Thymus (tissue), 11 donors: ENCODE results near the gene OPCML. TPM values are rescaled to one million over a fixed set of nuclear protein-coding genes. Genes with fewer than 3 reads are reported as not detected.

Source experiments
- DNase-seq, 9 donors: peaks; one replicate each; pipeline ENCODE4 v3.0.0-alpha.2; 2013; ENCODE audit warnings: low spot score in 9 of 9, low read depth in 6 of 9, missing footprints in 1 of 9
- H3K27ac ChIP-seq, 2 donors: one replicate each; pipeline ENCODE4 v1.5.1; 2013; ENCODE audit warnings: control low read depth in 1 of 2, low read depth in 1 of 2, low read length in 1 of 2, mild to moderate bottlenecking in 1 of 2, moderate library complexity in 1 of 2
- H3K27me3 ChIP-seq, 2 donors: one replicate each; pipeline ENCODE4 v1.5.1; 2013; ENCODE audit warnings: low read length in 1 of 2; ENCODE audit not compliant: control insufficient read depth in 2 of 2, insufficient read depth in 1 of 2
- H3K36me3 ChIP-seq, 2 donors: one replicate each; pipeline ENCODE4 v1.5.1; 2013; ENCODE audit warnings: low read length in 1 of 2, mild to moderate bottlenecking in 1 of 2, moderate library complexity in 1 of 2; ENCODE audit not compliant: control insufficient read depth in 2 of 2, insufficient read depth in 2 of 2
- H3K4me1 ChIP-seq, 2 donors: one replicate each; pipeline ENCODE4 v1.5.1; 2013; ENCODE audit warnings: low read length in 2 of 2; ENCODE audit not compliant: control insufficient read depth in 2 of 2, insufficient read depth in 2 of 2
- H3K4me3 ChIP-seq, 2 donors: one replicate each; pipeline ENCODE4 v1.5.1; 2013; ENCODE audit warnings: low read length in 2 of 2, control low read depth in 1 of 2, mild to moderate bottlenecking in 1 of 2
- H3K9me3 ChIP-seq, 2 donors: one replicate each; pipeline ENCODE4 v1.5.1; 2013; ENCODE audit warnings: low read length in 1 of 2, mild to moderate bottlenecking in 1 of 2; ENCODE audit not compliant: control insufficient read depth in 2 of 2, insufficient read depth in 1 of 2
- WGBS: extraction: QIAGEN DNeasy Blood & Tissue Kit; methylation state at CpG from one replicate; pipeline ENCODE4 v1.1.7; 2013; 5-methylcytosine and 5-hydroxymethylcytosine counted together
- polyA plus RNA-seq: library from polyadenylated mRNA; stranded (reverse); fragments of 200-250 nt; gene quantifications from one replicate; pipeline ENCODE4 v1.2.3, GENCODE V29; 2013
- total RNA-seq: library from RNA; stranded (reverse); fragments of 120-200 nt; gene quantifications from one replicate; pipeline ENCODE4 v1.2.4, GENCODE V29; 2013
- donor health status: healthy.

The OPCML gene
- total and polyA plus RNA-seq, 2 donors, result 0.07 to 0.09 TPM

- DNase-seq, result no peak
Measured at GRCh38 chr11:132540581-132540980, 991.7 kb downstream of the OPCML start.

GRCh38 chr11:132539590-132540368, 992.5 kb downstream of the OPCML start:
- no peaks in the 10 kb centered on the region for H3K4me1 ChIP-seq
- H3K27ac ChIP-seq, result no peak overlapping the region
- no peak overlapping the region for H3K4me3 ChIP-seq
- H3K9me3 ChIP-seq, result no peaks in the 10 kb centered on the region
- no peaks in the 10 kb centered on the region for H3K27me3 ChIP-seq
- DNase-seq, result no peak
- no peaks in the 10 kb centered on the region for H3K36me3 ChIP-seq
- WGBS, result 87% methylated on average over 7 of the region's 7 CpGs

More at GRCh38 chr11:132540581-132540980, 991.7 kb downstream of the OPCML start:
- no peaks in the 10 kb centered on the region for H3K9me3 ChIP-seq
- H3K4me1 ChIP-seq, result no peaks in the 10 kb centered on the region
- no peak overlapping the region for H3K27ac ChIP-seq
- 37% methylated on average over 2 of the region's 2 CpGs for WGBS
- H3K36me3 ChIP-seq, result no peaks in the 10 kb centered on the region
- H3K27me3 ChIP-seq, result no peaks in the 10 kb centered on the region
- H3K4me3 ChIP-seq, result no peak overlapping the region

GRCh38 chr11:132538642-132539041, 993.7 kb downstream of the OPCML start:
- Histone ChIP-seq H3K36me3 (no peaks in the 10 kb centered on the region), H3K4me3 (no peak overlapping the region), H3K9me3 (no peaks in the 10 kb centered on the region), H3K27me3 (no peaks in the 10 kb centered on the region), H3K4me1 (no peaks in the 10 kb centered on the region), H3K27ac (no peak overlapping the region)
- DNase-seq, result no peak
- WGBS, result 76% methylated on average over 3 of the region's 3 CpGs

GRCh38 chr11:132535830-132536229, 996.5 kb downstream of the OPCML start:
- H3K4me1 ChIP-seq, result no peaks in the 10 kb centered on the region
- H3K27ac ChIP-seq, result no peak overlapping the region
- no peaks in the 10 kb centered on the region for H3K36me3 ChIP-seq
- 41% methylated on average over 2 of the region's 2 CpGs for WGBS
- no peak overlapping the region for H3K4me3 ChIP-seq
- no peaks in the 10 kb centered on the region for H3K9me3 ChIP-seq
- DNase-seq, result no peak
- no peaks in the 10 kb centered on the region for H3K27me3 ChIP-seq

- no peak for DNase-seq
- H3K27me3 ChIP-seq, result no peaks in the 10 kb centered on the region
- H3K36me3 ChIP-seq, result no peaks in the 10 kb centered on the region
- no peak overlapping the region for H3K27ac ChIP-seq
- 85% methylated on average over 6 of the region's 6 CpGs for WGBS
- H3K4me1 ChIP-seq, result no peaks in the 10 kb centered on the region
- no peak overlapping the region for H3K4me3 ChIP-seq
- H3K9me3 ChIP-seq, result no peaks in the 10 kb centered on the region
Measured at GRCh38 chr11:132531921-132532320, 1000.4 kb downstream of the OPCML start.

GRCh38 chr11:132528181-132528580, 1004.1 kb downstream of the OPCML start:
- Histone ChIP-seq H3K27me3 (no peaks in the 10 kb centered on the region), H3K4me1 (no peaks in the 10 kb centered on the region), H3K36me3 (no peaks in the 10 kb centered on the region), H3K4me3 (no peak overlapping the region), H3K9me3 (no peaks in the 10 kb centered on the region), H3K27ac (no peak overlapping the region)
- DNase-seq, result no peak

GRCh38 chr11:132523929-132524328, 1008.4 kb downstream of the OPCML start:
- no peaks in the 10 kb centered on the region for H3K9me3 ChIP-seq
- no peak overlapping the region for H3K27ac ChIP-seq
- H3K4me1 ChIP-seq, result no peaks in the 10 kb centered on the region
- DNase-seq, result no peak
- no peaks in the 10 kb centered on the region for H3K36me3 ChIP-seq
- no peaks in the 10 kb centered on the region for H3K27me3 ChIP-seq
- H3K4me3 ChIP-seq, result no peak overlapping the region
- WGBS, result 86% methylated on average over 4 of the region's 4 CpGs

- DNase-seq, result no peak
- no peaks in the 10 kb centered on the region for H3K9me3 ChIP-seq
- 95% methylated on average over 1 of the region's 1 CpG for WGBS
- H3K4me3 ChIP-seq, result no peak overlapping the region
- no peaks in the 10 kb centered on the region for H3K36me3 ChIP-seq
- no peaks in the 10 kb centered on the region for H3K4me1 ChIP-seq
- H3K27me3 ChIP-seq, result no peaks in the 10 kb centered on the region
- no peak overlapping the region for H3K27ac ChIP-seq
Measured at GRCh38 chr11:132520199-132520598, 1012.1 kb downstream of the OPCML start.

- no peak for DNase-seq
- no peaks in the 10 kb centered on the region for H3K27me3 ChIP-seq
- no peaks in the 10 kb centered on the region for H3K36me3 ChIP-seq
- H3K27ac ChIP-seq, result no peak overlapping the region
- H3K4me3 ChIP-seq, result no peak overlapping the region
- WGBS, result 79% methylated on average over 6 of the region's 6 CpGs
- H3K9me3 ChIP-seq, result no peaks in the 10 kb centered on the region
- H3K4me1 ChIP-seq, result no peaks in the 10 kb centered on the region
Measured at GRCh38 chr11:132519241-132519815, 1013.0 kb downstream of the OPCML start.
